D341Med (cell line): ENCODE measurements around the gene CEPT1.

ENCODE experiments used
- DNase-seq: peaks from one replicate; pipeline ENCODE4 v3.0.0; 2012; ENCODE audit warnings: low spot score

Gene CEPT1

DNA sequence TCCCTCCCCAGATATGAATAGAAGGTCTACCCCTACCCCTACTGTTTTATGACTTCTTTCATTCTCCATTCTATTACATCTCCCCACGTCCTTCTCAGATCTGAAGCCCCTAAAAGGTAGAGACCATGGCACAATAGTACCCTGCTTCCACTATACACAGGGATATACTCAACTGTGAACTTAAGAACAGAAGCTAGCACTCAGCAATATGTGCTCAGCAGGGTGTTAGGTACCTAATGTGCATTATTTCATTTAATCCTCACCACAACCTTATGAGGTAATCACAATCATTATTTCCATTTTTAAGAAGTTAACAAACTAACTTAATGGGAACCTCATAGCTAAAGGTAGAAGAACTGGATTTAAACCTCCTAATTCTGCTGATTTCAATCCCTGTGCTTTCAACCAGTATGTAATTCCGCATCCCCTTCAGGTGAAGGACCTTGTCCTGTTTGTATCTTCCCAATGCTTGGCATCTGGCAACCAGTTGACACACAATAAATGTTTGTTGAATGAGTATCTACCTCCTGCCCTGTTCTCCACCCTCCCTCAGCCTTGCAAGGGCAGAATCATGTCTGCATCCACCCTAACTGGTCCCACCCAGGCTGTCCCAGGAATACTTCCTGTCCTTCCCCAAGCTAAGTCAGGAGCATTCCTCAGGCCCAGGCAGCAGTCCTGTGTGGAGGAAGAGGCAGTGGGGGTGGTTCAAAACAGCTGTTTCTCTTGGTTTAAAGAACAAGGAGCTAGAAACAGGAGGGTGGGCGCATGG, 53.9 kb downstream of the CEPT1 start:
- no peak for DNase-seq

DNA sequence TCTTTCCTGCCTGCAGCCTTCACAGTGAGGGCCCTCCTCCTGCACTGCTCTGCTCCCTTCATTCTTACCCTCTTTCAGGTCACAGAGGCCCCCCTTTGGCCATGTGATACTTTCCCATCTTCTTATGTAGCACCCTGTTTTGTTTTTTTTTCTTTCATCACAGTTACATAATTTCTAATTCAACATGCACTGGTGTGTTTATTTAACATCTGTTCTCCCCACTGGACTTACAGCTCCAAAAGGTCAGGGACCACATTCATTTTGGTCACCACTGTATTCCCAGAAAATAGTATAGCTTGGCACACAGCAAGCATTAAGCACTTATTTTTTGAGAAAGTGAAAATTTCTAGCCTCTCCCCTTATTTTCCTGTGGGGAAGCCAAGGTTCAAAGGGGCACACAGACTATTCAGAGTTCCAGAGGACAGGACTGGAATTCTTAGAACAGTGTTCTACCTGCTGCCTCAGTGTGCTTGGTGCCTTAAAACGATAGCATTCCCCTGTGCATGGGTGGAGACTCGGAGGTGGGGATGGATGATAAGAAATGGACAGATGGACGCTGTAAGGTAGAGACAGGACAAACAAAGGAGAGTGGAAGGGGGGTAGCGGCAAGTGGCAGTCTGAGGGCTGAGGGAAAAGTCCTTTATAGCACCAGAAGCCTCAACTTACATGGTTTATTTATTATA, 55.1 kb downstream of the CEPT1 start:
- no peak for DNase-seq

GRCh38 chr1:111196213-111196612, 56.2 kb downstream of the CEPT1 start:
- no peak for DNase-seq

DNA sequence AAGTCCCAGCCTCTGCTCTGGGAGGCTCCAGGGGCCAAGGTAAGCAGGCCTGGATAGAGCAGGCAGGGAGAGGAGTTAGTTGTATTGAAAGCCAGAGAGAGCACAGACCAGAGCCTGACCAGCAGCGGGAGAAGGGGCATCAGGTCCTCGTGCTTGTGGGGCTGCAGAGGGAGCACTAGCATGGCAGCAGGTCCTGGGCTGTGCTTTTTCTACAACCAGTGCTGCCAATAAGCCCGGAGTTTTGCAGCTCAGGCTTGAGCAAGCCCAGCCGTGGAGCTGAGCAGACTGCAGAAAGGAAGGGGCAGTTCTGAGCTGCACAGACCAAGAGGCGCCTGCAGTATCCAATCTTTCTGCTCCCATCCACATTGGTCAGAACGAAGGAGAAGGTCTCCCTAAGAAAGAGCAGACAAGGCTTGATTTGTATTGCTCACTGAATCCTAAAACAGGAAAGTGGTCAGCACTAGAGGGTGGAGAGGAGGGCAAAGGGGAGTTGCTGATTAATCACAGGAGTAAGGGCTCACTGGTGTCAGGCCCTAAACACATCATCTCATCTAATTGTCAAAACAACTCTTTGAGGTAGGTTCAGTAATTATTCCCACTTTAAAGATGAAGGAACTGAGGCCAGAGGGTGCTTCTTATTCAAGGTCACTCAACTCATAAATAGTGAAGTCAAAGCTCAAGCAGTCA, 57.7 kb downstream of the CEPT1 start:
- peak; percentile 47 for DNase-seq

DNA sequence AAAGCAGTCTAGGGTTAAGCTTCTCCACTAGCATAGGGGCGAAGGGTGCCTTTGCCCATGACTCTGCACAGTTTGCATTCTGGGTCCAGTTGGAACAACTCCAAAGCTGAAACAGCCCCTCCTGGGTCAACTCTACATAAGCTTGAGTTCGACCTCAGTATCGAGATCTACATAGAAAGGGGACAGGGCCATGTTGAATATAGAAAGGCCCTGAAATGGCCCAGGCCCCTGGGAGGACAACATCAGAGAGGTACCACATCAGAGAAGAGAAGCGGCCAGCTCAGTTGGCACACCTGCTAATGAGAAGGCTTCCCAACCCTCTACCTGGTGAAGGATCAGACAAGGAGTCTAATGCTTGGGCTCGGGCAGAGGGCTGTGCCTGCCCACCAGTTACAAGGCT, 58.8 kb downstream of the CEPT1 start:
- no peak for DNase-seq

- DNase-seq: no peak
Observed at GRCh38 chr1:111199329-111199728, 59.3 kb downstream of the CEPT1 start.

- DNase-seq: no peak
Observed at GRCh38 chr1:111199881-111200801, 60.1 kb downstream of the CEPT1 start, which contains the start of gene DENND2D. DENND2D (minus strand) TSS chr1:111200646; CDS start chr1:111200459, 187 bp downstream.

GRCh38 chr1:111200802-111201161, 60.8 kb downstream of the CEPT1 start:
- DNase-seq: no peak

GRCh38 chr1:111201275-111202090, 61.5 kb downstream of the CEPT1 start:
- no peak for DNase-seq

DNA sequence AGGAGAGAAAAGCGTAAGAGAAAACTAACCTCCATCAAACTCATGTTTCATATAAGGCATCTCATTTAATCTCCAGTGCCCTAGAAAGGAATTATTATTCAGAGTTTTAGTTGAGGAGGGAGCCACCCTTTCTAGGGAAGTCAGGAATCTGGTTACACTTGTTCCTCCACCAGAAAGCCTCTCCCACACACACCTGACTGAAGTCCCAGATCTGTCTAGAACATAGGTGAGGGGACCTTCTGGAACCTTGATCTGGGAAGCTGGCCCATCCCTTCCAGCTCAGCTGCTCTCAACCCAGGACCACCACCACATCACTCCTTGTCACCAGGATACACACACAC, 62.3 kb downstream of the CEPT1 start:
- no peak for DNase-seq

GRCh38 chr1:111202707-111203623, 62.9 kb downstream of the CEPT1 start:
- DNase-seq: no peak

- peak; percentile 46 for DNase-seq
Observed at GRCh38 chr1:111203681-111204200, 63.7 kb downstream of the CEPT1 start.

DNA sequence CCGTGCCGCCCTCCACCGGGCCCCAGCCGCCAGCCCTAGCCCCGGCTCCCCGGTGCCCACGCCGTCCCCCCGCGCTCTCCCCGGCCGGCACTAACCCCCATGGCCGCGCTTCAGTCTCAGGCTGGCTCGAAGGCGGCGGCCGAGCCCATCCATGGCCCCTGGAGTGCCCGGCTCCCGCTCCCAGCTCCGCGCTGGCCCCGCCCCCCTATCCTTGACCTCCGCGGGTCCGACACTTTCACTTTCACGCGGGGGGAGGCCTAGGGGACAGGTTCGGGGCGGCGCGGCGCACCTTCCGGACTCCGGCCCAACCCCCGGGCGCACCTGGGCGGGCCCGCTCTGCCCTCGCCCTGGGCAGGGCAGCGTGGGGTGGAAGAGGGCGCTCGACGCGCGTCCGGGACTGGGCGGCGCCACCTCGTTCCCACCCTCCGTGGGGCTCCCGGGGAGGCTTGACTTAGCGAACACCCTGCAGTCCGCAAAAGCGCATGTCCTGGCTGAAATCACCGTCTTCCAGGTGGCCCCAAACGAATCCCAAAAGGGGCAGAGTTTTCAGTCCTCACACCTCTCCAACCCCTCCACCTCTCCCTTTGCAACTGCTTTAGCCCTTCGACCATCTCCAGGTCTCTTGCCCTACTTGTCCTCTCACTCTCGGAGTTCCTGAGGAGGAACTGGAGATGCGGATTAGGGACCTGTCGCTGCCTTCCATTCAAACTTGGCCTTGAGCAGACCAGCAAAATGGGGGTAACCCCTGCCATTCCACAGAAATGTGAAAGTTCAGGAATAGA, 64.4 kb downstream of the CEPT1 start:
- DNase-seq: peak; percentile 44

DNA sequence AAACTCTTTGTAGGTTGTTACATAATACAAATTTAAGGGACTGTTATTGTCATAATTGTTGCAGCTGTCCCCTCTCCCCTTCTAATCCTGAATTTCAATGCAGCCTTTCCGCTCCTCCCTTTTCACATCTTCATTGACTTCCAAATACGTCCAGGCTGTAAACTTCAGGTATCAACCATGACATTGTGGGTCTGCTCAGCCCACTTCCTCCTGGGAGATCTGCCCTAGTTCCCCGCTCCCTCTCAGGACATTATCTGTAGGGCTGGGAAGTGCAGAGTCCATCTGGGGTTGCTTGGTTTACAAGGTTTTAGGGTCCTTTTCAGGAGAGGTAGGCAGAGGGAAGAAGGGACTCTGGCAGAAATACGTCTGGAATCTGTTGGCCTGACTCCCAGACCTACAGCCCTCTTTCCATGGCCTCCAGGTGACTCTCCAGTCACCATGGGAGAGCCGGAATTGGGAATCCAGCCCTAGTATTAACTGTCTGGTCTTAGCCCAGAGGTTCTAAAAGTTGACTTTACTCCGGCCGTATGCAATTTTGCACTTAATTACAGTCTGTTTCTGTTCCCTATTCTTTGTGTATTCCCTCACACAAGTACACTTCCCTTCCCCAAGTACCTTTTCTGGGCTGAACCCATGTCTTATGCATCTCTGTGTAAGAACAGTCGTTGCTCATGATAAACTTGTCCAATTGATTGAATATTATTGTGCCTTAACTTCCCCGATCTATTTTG, 65.1 kb downstream of the CEPT1 start:
- no peak for DNase-seq

DNA sequence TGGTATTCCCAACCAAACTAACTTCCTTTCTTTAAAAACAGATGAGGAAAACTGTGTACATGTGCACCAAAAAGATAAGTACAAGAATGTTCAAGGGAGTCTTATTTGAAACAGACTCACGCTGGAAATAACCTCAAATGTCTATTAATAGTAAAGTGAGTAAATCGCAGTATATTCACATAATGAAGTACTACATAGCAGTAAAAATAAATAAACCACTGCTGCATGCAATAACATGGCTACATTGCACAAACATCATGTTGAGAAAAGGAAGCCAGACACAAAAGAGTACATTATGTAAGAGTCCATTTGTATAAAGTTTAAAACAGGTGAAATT, 65.7 kb downstream of the CEPT1 start:
- DNase-seq: no peak

DNA sequence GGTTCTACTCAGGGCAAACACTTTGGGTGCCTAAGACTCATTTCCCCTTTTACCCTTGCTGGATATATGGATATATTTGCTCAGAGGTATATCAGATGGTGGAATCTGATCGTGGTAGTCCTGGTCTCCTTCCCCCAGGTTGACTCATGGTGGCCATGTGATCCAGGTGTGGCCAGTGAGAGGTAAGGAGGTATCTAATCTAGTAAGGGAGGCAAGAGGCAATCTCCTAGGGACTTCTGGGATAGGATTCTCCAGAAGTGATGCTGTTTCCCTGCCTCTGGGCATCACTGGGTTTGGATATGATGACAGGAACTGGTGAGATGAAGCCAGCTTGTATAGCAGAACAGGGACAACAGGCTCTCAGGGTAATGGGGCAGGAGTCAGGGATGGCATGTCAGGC, 68.9 kb downstream of the CEPT1 start:
- no peak for DNase-seq

DNA sequence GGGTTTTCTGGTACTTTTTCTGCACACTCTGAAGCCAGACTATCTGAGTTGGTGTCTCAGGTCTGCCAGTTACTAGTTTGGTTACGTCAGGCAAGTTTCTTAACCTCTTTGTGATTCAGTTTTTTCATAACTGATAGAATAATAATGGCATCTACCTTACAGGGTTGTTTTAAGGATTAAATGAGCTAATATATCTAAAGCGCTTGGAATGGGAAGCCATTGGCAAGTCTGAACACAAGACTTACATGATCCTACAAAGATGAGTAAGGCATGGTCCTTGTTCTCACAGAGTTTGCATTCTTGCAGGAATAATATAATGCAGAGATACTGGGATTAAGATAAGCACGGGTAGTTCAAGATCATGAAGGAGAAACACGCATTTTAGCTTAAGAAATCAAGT, 69.6 kb downstream of the CEPT1 start:
- DNase-seq: no peak

- DNase-seq: no peak
Observed at GRCh38 chr1:111211921-111212320, 71.9 kb downstream of the CEPT1 start.
